ENCODE data around the gene PLCH1. TPM values are rescaled to one million over a fixed set of nuclear protein-coding genes. Genes with fewer than 3 reads are reported as not detected.

Gene PLCH1
- total and polyA plus RNA-seq, 2 experiments from 2014 or later, result 8.1 to 25.3 TPM

DNA sequence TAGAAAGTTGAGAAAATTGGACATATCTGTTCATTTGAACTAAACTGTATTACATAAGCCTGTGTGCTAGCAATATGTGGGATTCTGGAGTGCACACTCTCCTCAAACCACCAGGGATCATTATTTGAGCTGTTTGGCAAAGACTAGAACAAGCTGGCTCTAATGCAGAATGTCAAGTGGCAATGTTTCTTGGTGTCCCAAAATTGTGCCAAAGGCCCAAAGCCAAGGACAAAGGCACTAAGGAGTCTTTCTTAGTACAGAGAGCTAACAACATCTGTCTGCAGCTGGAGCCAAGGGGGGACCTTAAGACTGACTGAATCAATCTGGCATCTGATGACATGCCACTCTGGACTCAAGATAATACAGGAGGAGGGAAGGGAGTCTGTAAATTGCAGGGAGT is 374.7 kb downstream of the PLCH1 start:
- Histone ChIP-seq H3K4me1 (ENCODE audit: insufficient read depth) (peaks cover 75% of the 10 kb centered on the region), H3K9me2 (ENCODE audit: insufficient read depth) (no peaks in the 10 kb centered on the region), H3K79me2 (replicated peaks; ENCODE audit: insufficient read depth) (no peaks in the 10 kb centered on the region), H3F3A (replicated peaks; ENCODE audit: low read depth) (no peaks in the 10 kb centered on the region), H3K4me3 (no peak overlapping the region), H3K27me3 (ENCODE audit: insufficient read depth) (no peaks in the 10 kb centered on the region), H3K4me2 (peak overlapping the region; percentile 46), H4K20me1 (replicated peaks; ENCODE audit: insufficient read depth) (no peaks in the 10 kb centered on the region), H2AFZ (no peak overlapping the region), H3K36me3 (ENCODE audit: insufficient read depth) (no peaks in the 10 kb centered on the region), H3K27ac (ENCODE audit: low read depth) (peak overlapping the region; percentile 91; the same call in 1 of the 2 replicates)
- peaks cover 61% of the 10 kb centered on the region for H3K4me1 Mint-ChIP-seq
- H3K9me3 Mint-ChIP-seq, result peaks cover 3% of the 10 kb centered on the region; the same call in 2 of the 3 replicates
- H3K27ac Mint-ChIP-seq, result no peak overlapping the region
- H3K4me3 Mint-ChIP-seq, result no peak overlapping the region
- TF ChIP-seq EZH2phosphoT487 (IDR thresholded peaks at IDR 0.05; ENCODE audit: unreplicated experiment) (no peak), REST (IDR thresholded peaks at IDR 0.05; ENCODE audit: unreplicated experiment) (no peak), STAT1 (IDR thresholded peaks at IDR 0.05; ENCODE audit: unreplicated experiment) (no peak), ZNF114 (CRISPR knock-in tag; IDR thresholded peaks at IDR 0.05) (no peak), POLR2AphosphoS5 (IDR thresholded peaks at IDR 0.05; ENCODE audit: low read depth) (no peak), JUNB (IDR thresholded peaks at IDR 0.05; ENCODE audit: unreplicated experiment) (no peak)
- TF ChIP-seq, protein P1, sequence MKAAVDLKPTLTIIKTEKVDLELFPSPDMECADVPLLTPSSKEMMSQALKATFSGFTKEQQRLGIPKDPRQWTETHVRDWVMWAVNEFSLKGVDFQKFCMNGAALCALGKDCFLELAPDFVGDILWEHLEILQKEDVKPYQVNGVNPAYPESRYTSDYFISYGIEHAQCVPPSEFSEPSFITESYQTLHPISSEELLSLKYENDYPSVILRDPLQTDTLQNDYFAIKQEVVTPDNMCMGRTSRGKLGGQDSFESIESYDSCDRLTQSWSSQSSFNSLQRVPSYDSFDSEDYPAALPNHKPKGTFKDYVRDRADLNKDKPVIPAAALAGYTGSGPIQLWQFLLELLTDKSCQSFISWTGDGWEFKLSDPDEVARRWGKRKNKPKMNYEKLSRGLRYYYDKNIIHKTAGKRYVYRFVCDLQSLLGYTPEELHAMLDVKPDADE (IDR thresholded peaks at IDR 0.05), result no peak
- DNase-seq (ENCODE audit: low spot score) (no peak), ATAC-seq (no peak)
- H3K36me3 Mint-ChIP-seq (ENCODE audit: low read depth), result peaks cover 2% of the 10 kb centered on the region; the same call in 1 of the 3 replicates
- H3K27me3 Mint-ChIP-seq (ENCODE audit: insufficient read depth, low read depth, poor library complexity), result no peaks in the 10 kb centered on the region

DNA sequence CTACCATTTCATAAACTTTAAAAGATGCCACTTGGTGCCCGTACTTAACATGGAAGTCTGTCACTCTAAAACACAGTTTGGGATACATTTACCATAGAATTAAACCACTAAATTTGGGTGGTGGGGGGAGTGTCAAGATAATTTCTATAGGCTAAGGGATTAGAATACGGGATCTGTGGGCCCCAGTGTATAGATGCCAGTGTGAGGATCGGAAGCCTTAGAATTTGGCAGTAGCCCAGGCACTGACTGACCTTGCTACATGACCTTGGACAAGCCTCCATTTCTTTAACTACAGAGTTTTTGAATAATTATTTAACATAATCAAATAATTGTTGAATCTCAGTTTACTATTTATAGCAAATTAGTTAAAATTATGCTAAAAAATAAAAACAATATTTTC is 375.1 kb downstream of the PLCH1 start:
- no peak overlapping the region for H2AFZ ChIP-seq
- no peaks in the 10 kb centered on the region for H3K79me2 ChIP-seq (replicated peaks; ENCODE audit: insufficient read depth)
- Mint-ChIP-seq H3K4me3 (no peak overlapping the region), H3K27ac (peak overlapping the region; percentile 86), H3K27me3 (ENCODE audit: insufficient read depth, low read depth, poor library complexity) (no peaks in the 10 kb centered on the region), H3K9me3 (peaks cover 8% of the 10 kb centered on the region; the same call in 2 of the 3 replicates), H3K4me1 (peaks cover 66% of the 10 kb centered on the region), H3K36me3 (ENCODE audit: low read depth) (peaks cover 7% of the 10 kb centered on the region; the same call in 2 of the 3 replicates)
- H3K27me3 ChIP-seq (ENCODE audit: insufficient read depth), result no peaks in the 10 kb centered on the region
- peaks cover 79% of the 10 kb centered on the region for H3K4me1 ChIP-seq (ENCODE audit: insufficient read depth)
- no peaks in the 10 kb centered on the region for H3F3A ChIP-seq (replicated peaks; ENCODE audit: low read depth)
- ATAC-seq (peak; percentile 73), DNase-seq (ENCODE audit: low spot score) (no peak)
- peak overlapping the region; percentile 25; the same call in 1 of the 2 replicates for H3K4me3 ChIP-seq
- H3K4me2 ChIP-seq, result peak overlapping the region; percentile 46
- no peaks in the 10 kb centered on the region for H3K36me3 ChIP-seq (ENCODE audit: insufficient read depth)
- no peaks in the 10 kb centered on the region for H3K9me2 ChIP-seq (ENCODE audit: insufficient read depth)
- H3K27ac ChIP-seq (ENCODE audit: low read depth), result peak overlapping the region; percentile 91
- no peaks in the 10 kb centered on the region for H4K20me1 ChIP-seq (replicated peaks; ENCODE audit: insufficient read depth)
- TF ChIP-seq CREB1 (CRISPR knock-in tag; IDR thresholded peaks at IDR 0.05; ENCODE audit: low read depth) (no peak), CTCF (conservative IDR thresholded peaks at IDR 0.05; ENCODE audit: low read depth in 2 of 2) (no peak), JUNB (IDR thresholded peaks at IDR 0.05; ENCODE audit: unreplicated experiment) (no peak), EZH2phosphoT487 (IDR thresholded peaks at IDR 0.05; ENCODE audit: unreplicated experiment) (no peak)
